Measurements from ENCODE around the gene FKBP15.

FKBP15 gene

GRCh38 chr9:113183956-113184488 is 37.1 kb downstream of the FKBP15 start:
- in situ Hi-C loops (cut with MboI; ENCODE audit: low sequenced_read_pairs), result no loop called here

DNA sequence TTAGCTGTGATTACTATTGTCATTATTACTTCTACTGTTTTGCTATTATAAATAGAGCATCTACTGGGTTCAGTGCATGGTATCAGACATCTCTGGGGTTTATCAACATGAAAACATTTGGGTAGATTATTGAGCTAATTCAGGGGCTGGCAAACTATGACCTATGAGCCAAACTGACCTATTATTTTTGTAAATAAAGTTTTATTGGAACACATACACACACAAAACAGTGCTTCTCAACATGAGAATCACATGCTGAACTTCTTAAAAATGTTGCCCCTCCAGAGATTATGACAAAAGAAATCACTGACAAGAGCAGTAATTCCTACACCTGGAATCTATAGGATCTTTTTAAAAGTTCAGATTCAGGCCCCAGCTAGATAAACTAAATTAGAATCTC is 39.9 kb downstream of the FKBP15 start:
- in situ Hi-C loops (cut with MboI; ENCODE audit: low sequenced_read_pairs), result no loop called here

- in situ Hi-C loops (cut with MboI; ENCODE audit: low sequenced_read_pairs), result no loop called here
Measured at GRCh38 chr9:113179839-113180238, 41.2 kb downstream of the FKBP15 start.

GRCh38 chr9:113178087-113178486 is 43.0 kb downstream of the FKBP15 start:
- in situ Hi-C loops (cut with MboI; ENCODE audit: low sequenced_read_pairs), result no loop called here

DNA sequence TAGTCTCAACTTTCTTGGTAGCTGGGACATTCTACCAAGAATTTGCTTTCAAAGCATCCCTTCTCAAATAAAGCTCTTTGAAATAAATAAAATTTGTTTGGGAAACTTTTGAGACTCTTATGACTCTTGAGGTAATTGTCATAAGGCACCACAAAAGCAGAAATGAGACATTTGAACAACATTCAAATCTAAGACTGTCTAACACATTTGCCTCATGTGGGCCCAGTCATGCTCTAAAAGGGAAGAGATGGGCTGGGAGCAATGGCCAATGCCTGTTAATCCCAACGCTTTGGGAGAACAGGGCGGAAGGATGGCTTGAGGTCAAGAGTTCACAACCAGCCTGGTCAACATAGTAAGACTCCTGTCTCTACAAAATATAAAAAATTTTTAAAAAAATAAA is 43.8 kb downstream of the FKBP15 start:
- in situ Hi-C loops (cut with MboI; ENCODE audit: low sequenced_read_pairs), result no loop called here

DNA sequence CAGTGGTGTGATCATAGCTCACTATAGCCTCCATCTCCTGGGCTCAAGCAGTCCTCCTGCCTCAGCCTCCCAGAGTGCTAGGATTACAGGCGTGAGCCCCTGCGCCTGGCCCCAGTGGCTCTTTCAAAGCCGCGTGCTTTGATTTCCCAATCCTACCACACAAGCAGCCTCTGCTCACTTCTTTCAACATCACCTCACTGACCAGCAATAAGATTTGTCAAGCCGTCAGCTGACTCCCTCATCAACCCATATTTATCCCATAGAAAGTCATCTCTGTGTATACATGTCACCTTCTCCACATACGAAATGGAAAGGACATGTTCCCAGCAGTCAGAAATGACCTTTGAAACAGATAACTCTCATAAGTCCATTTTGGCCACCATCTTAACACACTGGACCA is 44.3 kb downstream of the FKBP15 start:
- in situ Hi-C loops (cut with MboI; ENCODE audit: low sequenced_read_pairs), result no loop called here

DNA sequence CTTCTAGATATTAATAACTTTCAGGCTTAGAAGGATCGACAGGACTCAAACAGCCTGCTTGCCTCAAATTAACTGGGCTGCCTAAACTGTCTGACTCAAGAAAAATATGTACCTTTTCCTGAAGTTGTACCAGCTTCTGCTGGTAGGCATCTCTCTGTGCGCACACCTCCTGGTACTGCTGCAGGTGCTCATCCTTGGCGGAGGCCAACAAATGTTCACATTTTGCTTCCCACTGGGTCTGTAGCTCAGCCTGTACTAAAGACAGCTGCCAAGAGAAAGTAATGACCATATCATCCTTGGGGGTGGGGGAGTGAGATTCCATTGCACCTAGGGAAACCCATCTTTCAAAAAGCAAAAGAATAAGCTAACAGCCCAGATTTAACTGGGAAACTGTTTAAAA is 47.7 kb downstream of the FKBP15 start:
- in situ Hi-C loops (cut with MboI; ENCODE audit: low sequenced_read_pairs), result no loop called here

DNA sequence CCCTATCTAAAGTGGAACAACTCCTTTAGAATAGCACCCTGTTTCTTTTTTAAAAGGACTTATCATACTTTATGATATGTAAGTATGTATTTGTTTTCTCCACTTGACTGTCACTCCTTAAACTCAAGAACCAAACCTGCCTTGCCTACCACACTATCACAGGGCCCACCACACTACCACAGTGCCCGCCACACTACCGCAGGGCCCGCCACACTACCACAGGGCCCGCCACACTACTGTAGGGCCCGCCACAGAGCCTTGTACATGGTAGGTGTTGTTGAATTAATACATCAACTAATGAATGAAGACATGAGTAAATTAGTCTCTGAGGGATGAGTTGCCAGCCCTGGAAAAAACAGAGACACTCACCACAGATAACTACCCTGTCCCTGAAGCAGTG is 52.3 kb downstream of the FKBP15 start:
- in situ Hi-C loops (cut with MboI; ENCODE audit: low sequenced_read_pairs), result no loop called here

GRCh38 chr9:113166039-113166438 is 55.0 kb downstream of the FKBP15 start:
- in situ Hi-C loops (cut with MboI; ENCODE audit: low sequenced_read_pairs), result no loop called here

GRCh38 chr9:113164536-113165300 is 56.4 kb downstream of the FKBP15 start:
- in situ Hi-C loops (cut with MboI; ENCODE audit: low sequenced_read_pairs), result no loop called here

GRCh38 chr9:113163001-113163400 is 58.1 kb downstream of the FKBP15 start:
- in situ Hi-C loops (cut with MboI; ENCODE audit: low sequenced_read_pairs), result no loop called here

DNA sequence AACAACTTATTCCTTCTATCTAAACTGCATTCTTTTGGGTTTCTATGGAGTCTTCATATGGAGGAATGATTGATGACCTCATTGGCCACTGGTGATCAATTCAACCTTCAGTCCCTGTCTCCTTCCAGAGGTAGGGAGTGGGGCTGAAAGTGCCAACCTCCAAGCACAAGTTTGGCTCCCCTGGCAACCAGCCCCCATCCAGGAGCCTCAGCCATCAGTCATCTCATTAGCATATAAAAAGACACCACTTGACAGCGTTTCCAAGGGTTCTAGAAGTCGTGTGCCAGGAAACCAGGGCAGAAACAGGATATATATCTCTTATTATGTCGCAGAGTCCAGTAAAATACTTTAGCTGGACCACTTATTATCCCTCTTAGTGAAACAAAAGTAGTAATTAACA is 60.5 kb downstream of the FKBP15 start:
- in situ Hi-C loops (cut with MboI; ENCODE audit: low sequenced_read_pairs), result no loop called here

GRCh38 chr9:113158446-113158845 is 62.6 kb downstream of the FKBP15 start:
- in situ Hi-C loops (cut with MboI; ENCODE audit: low sequenced_read_pairs), result no loop called here

GRCh38 chr9:113156880-113157279 is 64.2 kb downstream of the FKBP15 start:
- in situ Hi-C loops (cut with MboI; ENCODE audit: low sequenced_read_pairs), result no loop called here

GRCh38 chr9:113155911-113156588 is 65.0 kb downstream of the FKBP15 start:
- in situ Hi-C loops (cut with MboI; ENCODE audit: low sequenced_read_pairs), result no loop called here

GRCh38 chr9:113154946-113155345 is 66.1 kb downstream of the FKBP15 start:
- in situ Hi-C loops (cut with MboI; ENCODE audit: low sequenced_read_pairs), result no loop called here

DNA sequence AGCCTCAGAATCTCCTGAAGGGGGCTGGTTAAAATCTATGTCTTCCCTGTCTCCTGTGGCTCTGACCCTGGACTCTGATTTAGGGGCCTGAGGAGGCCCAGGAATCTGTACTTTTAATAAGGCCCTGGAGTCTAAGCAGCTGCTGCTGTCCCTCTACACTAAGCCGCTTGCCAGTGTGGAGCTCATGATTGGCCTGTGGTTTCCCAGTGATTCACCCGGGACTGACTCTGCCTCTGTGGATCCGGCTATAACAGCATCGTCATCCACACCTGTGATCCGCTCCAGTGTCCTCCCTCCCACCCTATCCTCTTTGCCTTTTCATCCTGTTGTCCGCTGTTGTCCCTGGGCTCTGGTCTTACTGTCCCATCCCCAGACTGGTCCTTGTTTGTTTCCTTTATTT is 66.6 kb downstream of the FKBP15 start:
- in situ Hi-C loops (cut with MboI; ENCODE audit: low sequenced_read_pairs), result no loop called here

GRCh38 chr9:113153599-113153998 is 67.5 kb downstream of the FKBP15 start:
- in situ Hi-C loops (cut with MboI; ENCODE audit: low sequenced_read_pairs), result no loop called here

GRCh38 chr9:113152699-113153098 is 68.4 kb downstream of the FKBP15 start:
- in situ Hi-C loops (cut with MboI; ENCODE audit: low sequenced_read_pairs), result no loop called here

DNA sequence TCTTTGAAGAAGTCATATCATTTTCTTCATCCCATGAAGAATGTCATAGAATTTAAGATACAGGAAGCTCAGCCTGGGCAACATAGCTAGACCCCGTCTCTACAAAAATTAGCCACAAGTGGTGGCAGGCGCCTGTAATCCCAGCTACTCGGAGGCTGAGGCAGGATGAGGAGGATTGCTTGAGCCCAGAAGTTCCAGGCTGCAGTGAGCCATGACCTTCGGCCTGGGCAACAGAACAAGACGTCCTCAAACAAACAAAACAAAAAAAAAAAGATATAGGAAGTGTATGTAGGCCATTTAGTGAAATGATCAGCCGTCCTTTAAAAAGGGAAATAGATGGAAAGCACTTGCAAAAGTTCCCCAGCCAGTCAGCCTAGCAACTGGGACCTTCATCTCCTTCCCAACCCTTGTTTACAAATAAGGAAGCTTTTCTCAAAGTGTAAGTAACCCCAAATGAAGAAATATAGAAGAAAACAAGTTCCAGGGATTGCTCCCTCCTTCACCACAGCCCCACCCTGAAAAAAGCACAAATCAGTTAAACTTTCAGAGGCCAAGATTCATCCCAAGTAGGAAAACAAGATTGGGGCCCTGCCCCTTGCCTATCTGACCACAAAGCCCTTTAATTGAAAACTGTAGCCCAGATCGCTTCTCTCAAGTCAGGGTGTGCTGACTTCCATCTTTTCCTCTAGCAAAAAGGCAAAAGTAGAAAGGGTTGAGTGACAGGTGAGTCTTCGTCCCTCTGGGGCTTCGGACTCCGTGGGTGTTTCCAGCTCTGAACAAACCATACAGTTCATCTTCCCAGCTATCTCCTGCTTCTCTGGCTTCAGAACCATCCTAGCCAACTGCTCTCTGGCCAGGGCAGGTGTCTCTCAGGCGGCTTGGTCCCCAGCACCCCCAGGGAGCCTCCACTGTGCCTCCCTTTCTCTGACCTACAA is 69.1 kb downstream of the FKBP15 start:
- in situ Hi-C loops (cut with MboI; ENCODE audit: low sequenced_read_pairs), result no loop called here

Measured in HL-60/S4 treated with retinoic acid at 250 ng/mL for 4 days and 3 days (cell line).